Measurements from ENCODE around the gene TMEM235.
"Not testable (repeated sequence)": the region's sequence is repeated elsewhere in the genome, so short reads cannot be mapped to it uniquely, and the experiment has no call there.

The TMEM235 gene

DNA sequence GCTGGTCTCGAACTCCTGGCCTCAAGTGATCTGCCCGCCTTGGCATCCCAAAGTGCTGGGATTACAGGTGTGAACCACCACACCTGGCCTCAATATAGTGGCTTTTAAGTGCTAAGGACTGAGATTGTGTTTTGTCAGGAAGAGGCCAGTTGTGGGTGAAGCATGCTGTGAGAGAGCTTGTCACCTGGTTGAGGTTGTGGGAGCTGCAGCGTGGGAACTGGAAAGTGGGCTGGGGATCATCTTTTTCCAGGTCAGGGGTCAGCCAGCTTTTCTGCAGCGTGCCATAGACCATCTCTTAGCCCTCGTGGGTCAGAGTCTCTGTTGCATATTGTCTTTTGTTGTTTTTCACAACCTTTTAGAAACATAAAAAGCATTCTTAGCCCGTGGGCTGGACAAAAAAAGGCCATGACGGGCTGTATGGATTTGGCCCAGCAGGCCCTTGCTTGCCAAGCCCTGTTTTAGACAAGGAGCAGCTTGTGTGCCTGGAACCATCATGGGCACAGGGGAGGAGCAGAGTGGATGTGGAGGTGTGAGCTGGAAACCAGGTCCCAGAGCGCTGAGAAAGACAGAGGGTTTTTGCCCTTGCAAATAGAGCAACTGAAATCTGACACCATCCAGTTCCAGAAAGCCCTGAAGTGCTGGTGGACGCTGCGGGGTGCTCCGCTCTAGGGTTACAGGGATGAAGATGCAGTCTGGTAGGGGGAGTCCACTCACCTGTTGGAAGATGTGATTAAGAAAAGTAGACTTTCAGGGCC is 11.9 kb upstream of the TMEM235 start:
- no peak for DNase-seq (ENCODE audit: low read depth)

DNA sequence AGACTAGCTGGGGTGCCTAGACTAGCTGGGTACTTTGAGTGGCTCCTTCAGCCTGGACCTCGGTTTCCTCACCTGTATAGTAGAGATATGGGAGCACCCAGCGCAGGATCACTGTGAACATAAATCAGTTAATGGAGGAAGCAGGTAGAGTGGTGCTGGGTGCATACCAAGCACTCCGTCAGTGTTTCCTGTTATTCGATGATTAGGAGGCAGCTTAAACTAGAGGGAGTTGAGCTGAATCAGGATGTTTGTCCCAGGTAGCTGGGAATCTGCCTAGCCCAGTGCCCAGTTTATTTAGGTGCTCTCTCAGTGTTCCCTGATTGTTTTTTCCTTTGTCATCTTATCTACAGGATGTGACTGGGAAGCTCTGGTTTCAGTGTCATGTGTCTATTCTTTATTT is 8.4 kb upstream of the TMEM235 start:
- DNase-seq (ENCODE audit: low read depth) = no peak

GRCh38 chr17:78223765-78224164 is 7.7 kb upstream of the TMEM235 start:
- no peak for DNase-seq (ENCODE audit: low read depth)

DNA sequence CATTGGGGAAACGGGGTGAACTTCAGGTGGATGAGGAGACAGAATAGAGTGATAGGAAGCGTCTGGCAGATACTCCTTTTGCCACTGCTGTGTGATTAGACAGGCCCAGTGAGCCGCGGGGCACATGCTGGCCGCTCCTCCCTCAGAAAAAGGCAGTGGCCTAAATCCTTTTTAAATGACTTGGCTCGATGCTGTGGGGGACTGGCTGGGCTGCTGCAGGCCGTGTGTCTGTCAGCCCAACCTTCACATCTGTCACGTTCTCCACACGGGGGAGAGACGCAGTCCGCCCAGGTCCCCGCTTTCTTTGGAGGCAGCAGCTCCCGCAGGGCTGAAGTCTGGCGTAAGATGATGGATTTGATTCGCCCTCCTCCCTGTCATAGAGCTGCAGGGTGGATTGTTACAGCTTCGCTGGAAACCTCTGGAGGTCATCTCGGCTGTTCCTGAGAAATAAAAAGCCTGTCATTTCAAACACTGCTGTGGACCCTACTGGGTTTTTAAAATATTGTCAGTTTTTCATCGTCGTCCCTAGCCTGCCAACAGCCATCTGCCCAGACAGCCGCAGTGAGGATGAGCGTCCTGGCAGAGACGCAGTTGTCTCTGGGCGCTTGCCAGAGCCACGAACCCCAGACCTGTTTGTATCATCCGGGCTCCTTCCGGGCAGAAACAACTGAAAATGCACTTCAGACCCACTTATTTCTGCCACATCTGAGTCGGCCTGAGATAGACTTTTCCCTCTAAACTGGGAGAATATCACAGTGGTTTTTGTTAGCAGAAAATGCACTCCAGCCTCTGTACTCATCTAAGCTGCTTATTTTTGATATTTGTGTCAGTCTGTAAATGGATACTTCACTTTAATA is 7.0 kb upstream of the TMEM235 start:
- no peak for DNase-seq (ENCODE audit: low read depth)

GRCh38 chr17:78225088-78225865 is 6.2 kb upstream of the TMEM235 start:
- no peak for DNase-seq (ENCODE audit: low read depth)

- DNase-seq (ENCODE audit: low read depth) = no peak
Observed at GRCh38 chr17:78226055-78226758, 5.2 kb upstream of the TMEM235 start.

DNA sequence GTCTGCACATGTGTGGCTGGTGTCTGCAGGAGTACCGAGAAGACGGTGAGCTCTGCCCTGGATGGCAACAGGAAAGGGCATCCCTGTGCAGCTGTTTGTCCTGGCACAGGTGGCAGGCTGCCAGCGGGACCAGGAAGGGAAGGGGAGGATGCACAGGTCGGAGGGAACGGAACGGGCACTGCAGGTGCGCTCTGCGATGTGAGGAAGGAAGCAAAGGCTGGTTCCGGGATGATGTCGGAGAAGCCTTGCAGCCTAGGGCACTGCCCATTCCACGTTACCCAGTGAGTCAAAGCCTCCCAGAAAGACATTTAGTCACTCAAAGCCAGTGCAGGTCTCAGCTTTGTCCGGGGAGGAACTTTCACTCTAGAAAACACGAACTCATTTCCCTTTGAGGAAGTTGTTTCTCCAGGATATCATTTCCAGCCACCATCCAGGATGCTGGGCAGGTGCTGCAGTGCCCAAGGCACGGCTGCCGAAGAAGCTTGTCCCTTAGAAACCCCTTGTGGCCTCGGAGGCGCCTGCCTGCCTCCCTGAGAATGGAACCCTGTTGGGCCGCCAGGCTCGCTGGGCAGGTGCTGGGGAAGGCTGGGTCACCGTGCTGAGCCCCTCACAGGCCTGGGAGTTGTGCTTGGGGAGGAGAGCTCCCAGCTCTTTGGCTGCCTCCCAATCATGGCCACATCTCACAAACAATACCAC is 4.5 kb upstream of the TMEM235 start:
- DNase-seq (ENCODE audit: low read depth) = no peak

- no peak for DNase-seq (ENCODE audit: low read depth)
Observed at GRCh38 chr17:78227455-78227916, 3.9 kb upstream of the TMEM235 start.

DNA sequence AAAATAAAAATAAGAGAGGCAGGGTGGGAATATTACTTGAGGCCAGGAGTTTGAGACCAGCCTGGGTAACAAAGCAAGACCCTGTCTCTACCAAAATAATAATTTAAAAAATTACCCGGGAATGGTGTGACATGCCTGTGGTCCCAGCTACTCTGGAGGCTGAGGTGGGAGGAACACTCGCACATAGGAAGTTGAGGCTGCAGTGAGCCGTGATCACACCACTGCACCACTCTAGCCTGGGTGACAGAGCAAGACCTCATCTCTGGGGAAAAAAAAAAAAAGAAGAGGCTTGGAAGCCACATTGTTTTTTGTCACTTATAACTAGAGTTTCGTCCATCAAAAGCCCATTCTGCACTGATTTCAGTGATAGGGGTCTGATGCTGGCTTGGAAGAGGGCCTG is 3.3 kb upstream of the TMEM235 start:
- DNase-seq (ENCODE audit: low read depth) = no peak

DNA sequence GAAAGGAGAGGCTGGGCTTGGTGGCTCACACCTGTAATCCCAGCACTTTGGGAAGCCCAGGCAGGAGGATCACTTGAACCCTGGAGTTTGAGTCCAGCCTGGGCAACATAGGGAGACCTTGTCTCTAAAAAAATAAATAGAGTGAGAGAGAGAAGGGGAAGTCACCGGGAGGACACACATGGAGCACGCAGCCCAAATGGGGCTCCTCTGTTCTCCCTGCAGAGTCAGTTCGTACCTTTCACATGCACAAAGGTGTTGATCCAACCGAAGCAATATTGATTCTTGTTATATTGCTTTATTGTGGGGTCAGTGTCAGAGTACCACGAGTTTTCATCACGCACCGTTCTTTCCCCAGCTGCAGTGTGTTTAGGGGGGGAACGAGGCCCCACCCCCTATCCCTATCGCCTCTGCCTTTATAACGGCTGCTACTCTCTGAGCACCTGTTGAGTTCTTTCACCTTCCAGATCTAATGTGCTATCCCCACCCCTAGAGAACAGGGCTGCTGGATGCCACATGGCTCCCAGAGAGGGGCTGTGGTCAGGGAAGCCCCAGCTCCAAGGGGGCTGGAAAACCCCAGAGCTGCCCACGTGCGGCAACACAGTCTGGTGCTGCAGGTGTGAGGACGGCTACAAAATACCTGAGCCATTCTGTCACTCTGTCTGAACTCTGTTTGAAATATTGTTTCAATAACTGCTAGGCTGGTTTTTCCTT is 1.0 kb upstream of the TMEM235 start:
- no peak for DNase-seq (ENCODE audit: low read depth)

DNA sequence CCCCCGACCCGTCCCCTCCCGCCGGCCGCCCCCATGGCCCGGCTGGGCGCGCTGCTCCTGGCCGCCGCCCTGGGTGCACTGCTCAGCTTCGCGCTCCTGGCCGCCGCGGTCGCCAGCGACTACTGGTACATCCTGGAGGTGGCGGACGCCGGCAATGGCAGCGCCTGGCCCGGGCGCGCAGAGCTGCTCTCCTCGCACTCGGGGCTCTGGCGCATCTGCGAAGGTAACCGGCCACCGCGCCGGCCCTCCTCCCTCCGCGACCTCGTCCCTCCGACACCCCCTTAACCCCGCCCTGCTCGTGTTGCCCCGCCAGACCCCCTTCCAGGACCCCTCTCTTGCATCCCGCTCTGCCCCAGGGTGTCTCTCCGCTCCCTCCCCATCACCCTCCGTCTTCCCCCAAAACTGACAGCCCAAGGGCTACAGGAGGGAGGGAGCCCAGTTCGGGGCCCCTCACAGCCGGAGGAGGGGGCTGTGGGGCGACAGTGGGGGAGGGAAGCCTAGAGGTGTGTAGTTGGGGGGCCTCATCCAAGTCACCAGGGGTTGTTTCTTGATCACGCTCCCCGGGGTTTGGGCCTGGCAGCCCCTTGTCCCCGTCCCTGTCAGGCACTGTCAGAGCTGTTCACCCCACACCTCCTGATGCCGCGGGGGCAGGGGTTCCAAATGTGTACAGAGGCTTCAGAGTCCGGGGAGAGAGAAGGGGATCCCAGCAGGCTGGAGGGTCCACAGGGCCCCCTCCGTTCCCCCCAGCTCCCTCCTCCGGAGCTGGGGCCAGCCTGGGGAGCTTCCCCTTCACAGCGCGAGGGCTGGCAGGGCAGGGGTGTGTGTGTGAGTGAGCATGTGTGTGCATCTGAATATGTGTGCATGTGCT is 794 bp downstream of the TMEM235 start:
- DNase-seq (ENCODE audit: low read depth) = no peak

DNA sequence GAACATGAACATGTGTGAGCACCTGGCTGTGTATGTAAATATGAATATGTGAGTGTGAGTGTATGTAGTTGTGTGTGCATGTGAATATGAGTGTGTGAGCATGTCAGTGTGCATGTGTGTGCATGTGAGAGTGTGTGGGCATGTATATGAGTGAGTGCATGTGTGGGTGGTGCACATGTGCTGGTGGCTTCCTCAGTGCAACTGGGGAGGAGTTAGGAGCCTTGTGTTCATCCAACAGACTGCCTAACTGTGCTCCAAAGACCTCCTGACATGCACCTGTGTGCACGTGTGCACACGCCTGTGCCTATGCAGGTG is 1.4 kb downstream of the TMEM235 start:
- DNase-seq (ENCODE audit: low read depth) = no peak

- no peak for DNase-seq (ENCODE audit: low read depth)
Observed at GRCh38 chr17:78233678-78234077, 2.2 kb downstream of the TMEM235 start.

- no peak for DNase-seq (ENCODE audit: low read depth)
Observed at GRCh38 chr17:78234261-78234865, 2.9 kb downstream of the TMEM235 start.

DNA sequence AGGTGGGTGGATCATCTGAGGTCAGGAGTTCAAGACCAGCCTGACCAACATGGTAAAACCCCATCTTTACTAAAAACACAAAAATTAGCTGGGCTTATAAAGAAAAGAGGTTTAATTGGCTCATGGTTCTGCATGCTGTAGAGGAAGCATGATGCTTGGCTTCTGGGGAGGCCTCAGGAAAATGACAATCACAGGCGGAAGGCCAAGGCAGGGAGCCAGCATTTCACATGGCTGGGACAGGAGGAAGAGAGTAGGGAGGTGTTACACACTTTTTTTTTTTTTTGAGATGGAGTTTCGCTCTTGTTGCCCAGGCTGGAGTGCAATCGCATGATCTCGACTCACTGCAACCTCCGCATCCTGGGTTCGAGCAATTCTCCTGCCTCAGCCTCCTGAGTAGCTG is 3.6 kb downstream of the TMEM235 start:
- not testable (repeated sequence) for DNase-seq (ENCODE audit: low read depth)

GRCh38 chr17:78235885-78236284 is 4.5 kb downstream of the TMEM235 start:
- DNase-seq (ENCODE audit: low read depth) = no peak

GRCh38 chr17:78236362-78237127 is 5.1 kb downstream of the TMEM235 start:
- DNase-seq (ENCODE audit: low read depth) = no peak

DNA sequence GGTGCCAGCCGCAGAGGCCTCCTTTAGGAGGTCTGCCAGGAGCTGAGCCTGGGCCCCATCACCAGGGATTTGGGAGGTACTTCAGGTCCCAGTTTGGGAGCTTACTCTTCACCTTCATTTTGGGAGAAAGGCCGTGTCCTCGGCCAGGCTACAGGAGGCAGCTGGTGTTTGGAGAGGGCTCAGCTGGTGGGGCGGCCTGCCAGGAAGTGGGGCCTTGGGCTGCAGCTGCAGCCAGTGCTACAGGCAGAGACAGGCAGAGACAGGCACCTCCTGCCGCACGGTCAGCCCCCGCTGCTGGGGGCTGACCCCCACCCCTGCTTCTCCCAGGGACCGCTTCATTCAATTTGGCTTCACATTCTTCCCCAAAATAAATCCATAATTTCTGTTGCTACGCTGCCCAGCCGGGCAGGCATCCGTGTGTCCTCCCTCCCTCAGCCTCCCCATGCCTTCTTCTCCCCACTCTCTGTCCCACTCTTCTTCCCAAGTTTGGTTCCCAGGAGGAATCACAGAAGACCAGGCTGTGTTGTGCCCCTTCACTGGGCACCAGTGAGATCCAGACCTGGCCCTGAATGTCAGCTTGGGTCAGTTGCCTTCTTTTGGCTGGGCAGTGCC is 6.1 kb downstream of the TMEM235 start:
- DNase-seq (ENCODE audit: low read depth) = no peak

Data from activated T-cell treated with anti-CD3 and anti-CD28 coated beads for 24 hours (primary cell).